PC-9 (cell line): ENCODE measurements around the gene TEKTIP1.

Source experiments
- EZH2 ChIP-seq: fragments of 200-600 bp; sonication (generic); IDR thresholded peaks from 2 replicates; pipeline ENCODE4 v1.8.0; 2017; ENCODE audit warnings: antibody characterized with exemption, low read depth
- TF ChIP-seq, protein P1 (sequence below): fragments of 200-600 bp; sonication (generic); conservative IDR thresholded peaks from 2 replicates; pipeline ENCODE4 v1.6.1; 2017; ENCODE audit warnings: mixed run types, antibody characterized with exemption, mild to moderate bottlenecking, moderate library complexity

DNA sequence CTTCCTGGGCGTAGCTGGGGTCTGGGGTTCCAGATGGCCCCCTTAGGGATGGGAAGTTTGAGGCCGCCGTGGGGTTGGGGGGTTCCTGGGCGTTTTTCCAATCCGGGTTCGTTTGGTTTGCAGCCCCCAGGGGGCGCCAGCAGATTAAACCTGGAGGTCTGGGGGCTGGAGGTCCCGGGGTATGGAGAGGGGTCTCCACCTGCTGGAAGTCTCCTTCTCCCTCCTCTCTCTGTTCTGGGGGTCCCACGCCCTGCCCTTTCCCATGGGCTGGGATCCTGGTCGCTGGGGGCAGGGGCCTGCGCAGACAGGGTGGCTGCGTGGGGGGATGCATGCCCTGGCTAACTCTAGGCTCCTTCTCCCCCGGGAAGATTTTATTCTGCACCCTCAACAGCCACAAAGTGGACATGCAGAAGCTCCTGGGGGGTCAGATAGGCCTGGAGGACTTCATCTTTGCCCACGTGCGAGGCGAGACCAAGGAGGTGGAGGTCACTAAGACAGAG, 47.2 kb downstream of the TEKTIP1 start:
- TF ChIP-seq, protein P1, sequence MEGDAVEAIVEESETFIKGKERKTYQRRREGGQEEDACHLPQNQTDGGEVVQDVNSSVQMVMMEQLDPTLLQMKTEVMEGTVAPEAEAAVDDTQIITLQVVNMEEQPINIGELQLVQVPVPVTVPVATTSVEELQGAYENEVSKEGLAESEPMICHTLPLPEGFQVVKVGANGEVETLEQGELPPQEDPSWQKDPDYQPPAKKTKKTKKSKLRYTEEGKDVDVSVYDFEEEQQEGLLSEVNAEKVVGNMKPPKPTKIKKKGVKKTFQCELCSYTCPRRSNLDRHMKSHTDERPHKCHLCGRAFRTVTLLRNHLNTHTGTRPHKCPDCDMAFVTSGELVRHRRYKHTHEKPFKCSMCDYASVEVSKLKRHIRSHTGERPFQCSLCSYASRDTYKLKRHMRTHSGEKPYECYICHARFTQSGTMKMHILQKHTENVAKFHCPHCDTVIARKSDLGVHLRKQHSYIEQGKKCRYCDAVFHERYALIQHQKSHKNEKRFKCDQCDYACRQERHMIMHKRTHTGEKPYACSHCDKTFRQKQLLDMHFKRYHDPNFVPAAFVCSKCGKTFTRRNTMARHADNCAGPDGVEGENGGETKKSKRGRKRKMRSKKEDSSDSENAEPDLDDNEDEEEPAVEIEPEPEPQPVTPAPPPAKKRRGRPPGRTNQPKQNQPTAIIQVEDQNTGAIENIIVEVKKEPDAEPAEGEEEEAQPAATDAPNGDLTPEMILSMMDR: peak; percentile 53; the same call in 1 of the 2 replicates
- TF ChIP-seq EZH2: no peak
